HG03439 (cell line): Measurements from ENCODE around the gene MFSD8.
"Not testable (repeated sequence)": the region's sequence is repeated elsewhere in the genome, so short reads cannot be mapped to it uniquely, and the experiment has no call there.

ENCODE experiments used
- ATAC-seq: cut with Tn5 transposase; IDR thresholded peaks from one replicate; pipeline ENCODE4 v1.9.1; 2021; ENCODE audit warnings: mild to moderate bottlenecking, moderate library complexity; ENCODE audit not compliant: unreplicated experiment

MFSD8 gene

GRCh38 chr4:127957105-127957504, 7.9 kb downstream of the MFSD8 start:
- ATAC-seq: no peak

GRCh38 chr4:127936974-127937373, 28.0 kb downstream of the MFSD8 start:
- ATAC-seq: no peak

- not testable (repeated sequence) for ATAC-seq
Measured at GRCh38 chr4:127931836-127932235, 33.1 kb downstream of the MFSD8 start.

GRCh38 chr4:127930175-127930574, 34.8 kb downstream of the MFSD8 start:
- no peak for ATAC-seq

- ATAC-seq: not testable (repeated sequence)
Measured at GRCh38 chr4:127925720-127926119, 39.3 kb downstream of the MFSD8 start.

- ATAC-seq: no peak
Measured at GRCh38 chr4:127922226-127922625, 42.7 kb downstream of the MFSD8 start.

GRCh38 chr4:127920521-127920920, 44.5 kb downstream of the MFSD8 start:
- ATAC-seq: no peak

GRCh38 chr4:127917151-127917550, 47.8 kb downstream of the MFSD8 start:
- no peak for ATAC-seq

GRCh38 chr4:127916512-127916911, 48.5 kb downstream of the MFSD8 start:
- no peak for ATAC-seq

GRCh38 chr4:127905029-127905428, 59.9 kb downstream of the MFSD8 start:
- ATAC-seq: no peak

GRCh38 chr4:127899682-127900081, 65.3 kb downstream of the MFSD8 start:
- ATAC-seq: not testable (repeated sequence)

GRCh38 chr4:127896528-127896927, 68.4 kb downstream of the MFSD8 start:
- no peak for ATAC-seq

GRCh38 chr4:127896069-127896468, 68.9 kb downstream of the MFSD8 start:
- no peak for ATAC-seq

- no peak for ATAC-seq
Measured at GRCh38 chr4:127889903-127890302, 75.1 kb downstream of the MFSD8 start.

- no peak for ATAC-seq
Measured at GRCh38 chr4:127888559-127888958, 76.4 kb downstream of the MFSD8 start.

GRCh38 chr4:127881563-127881864, 83.5 kb downstream of the MFSD8 start:
- ATAC-seq: peak; percentile 37

- peak; percentile 93 for ATAC-seq
Measured at GRCh38 chr4:127880763-127881562, 84.0 kb downstream of the MFSD8 start, which contains the start of gene PLK4. Gene PLK4, plus strand, starts transcription at chr4:127880893. Its CDS starts 242 bp downstream, at chr4:127881135.

GRCh38 chr4:127875791-127876190, 89.2 kb downstream of the MFSD8 start:
- no peak for ATAC-seq

GRCh38 chr4:127870688-127871087, 94.3 kb downstream of the MFSD8 start:
- no peak for ATAC-seq

- no peak for ATAC-seq
Measured at GRCh38 chr4:127870281-127870680, 94.7 kb downstream of the MFSD8 start.

GRCh38 chr4:127868196-127868595, 96.8 kb downstream of the MFSD8 start:
- ATAC-seq: no peak
